Suprapubic skin (tissue), 3 donors: ENCODE data around the gene CLEC5A.

Source experiments
- CTCF ChIP-seq, 2 donors: fragments of 200-600 bp in 1 of 2; fragments of 450-650 bp in 1 of 2; sonication (generic) in 1 of 2; IDR thresholded peaks; one replicate each; pipeline ENCODE4 v1.5.1; 2016 to 2019; ENCODE audit warnings: antibody characterized with exemption in 2 of 2, mild to moderate bottlenecking in 1 of 2, moderate library complexity in 1 of 2
- POLR2AphosphoS5 ChIP-seq, 3 donors: sonication (generic); formaldehyde crosslinking; IDR thresholded peaks; one replicate each; pipeline ENCODE4 v1.6.1; 2017; ENCODE audit warnings: antibody characterized with exemption in 3 of 3

- no peak for TF ChIP-seq CTCF (IDR thresholded peaks at IDR 0.05)
- no peak for TF ChIP-seq POLR2AphosphoS5 (IDR thresholded peaks at IDR 0.05)
Measured at GRCh38 chr7:141884539-141885225, 62.1 kb downstream of the CLEC5A start.
